Caco-2 (cell line): ENCODE measurements around the gene CCNB1IP1. TPM values are rescaled to one million over a fixed set of nuclear protein-coding genes. Genes with fewer than 3 reads are reported as not detected.
"Not testable (repeated sequence)": the region's sequence is repeated elsewhere in the genome, so short reads cannot be mapped to it uniquely, and the experiment has no call there.

Source experiments
- BruUV-seq: library from RNA; stranded (reverse); fragments of 400-500 nt; replicated peaks from 2 replicates; lab custom pipeline; 2021; lab: Mats Ljungman, UMichigan
- CTCF ChIA-PET: fragments of 300-600 bp; sonication (Branson Sonifier 250); formaldehyde crosslinking; loops from one replicate; lab custom pipeline; 2022; ENCODE audit warnings: antibody characterized with exemption; lab: Charles Lee
- POLR2A ChIA-PET: fragments of 300-600 bp; sonication (Branson Sonifier 250); formaldehyde crosslinking; loops from one replicate; lab custom pipeline; 2022; ENCODE audit warnings: antibody characterized with exemption; lab: Charles Lee
- DNase-seq, 2 experiments: peaks; one replicate each; pipeline versions ENCODE4 v3.0.0 to v3.0.0-alpha.2; 2020 to 2022
- H3K27me3 ChIP-seq: replicated peaks from 2 replicates; pipeline ENCODE4 v1.6.0; 2011; ENCODE audit warnings: low read length; ENCODE audit not compliant: control insufficient read depth, insufficient read depth
- H3K36me3 ChIP-seq: 2 replicates; pipeline ENCODE4 v1.5.1; 2011; ENCODE audit warnings: low read length; ENCODE audit not compliant: control insufficient read depth, insufficient read depth
- H3K4me1 ChIP-seq: fragments of 250-450 bp; sonication (Bioruptor Pico); 2 replicates; pipeline ENCODE4 v1.5.1; 2020; ENCODE audit warnings: mild to moderate bottlenecking
- H3K4me3 ChIP-seq: 2 replicates; pipeline ENCODE4 v1.5.1; 2011; ENCODE audit warnings: low read depth, mild to moderate bottlenecking, control low read depth, low read length
- H3K9me3 ChIP-seq: fragments of 250-450 bp; sonication (Bioruptor Pico); 2 replicates; pipeline ENCODE4 v1.5.1; 2020; ENCODE audit warnings: mild to moderate bottlenecking, moderate library complexity
- H3K27ac Mint-ChIP-seq: one replicate; pipeline ENCODE4 v1.8.0; 2022; ENCODE audit warnings: mixed read lengths; ENCODE audit not compliant: unreplicated experiment
- H3K27me3 Mint-ChIP-seq: one replicate; pipeline ENCODE4 v1.8.0; 2022; ENCODE audit warnings: mixed read lengths; ENCODE audit not compliant: insufficient read depth, unreplicated experiment
- H3K36me3 Mint-ChIP-seq: one replicate; pipeline ENCODE4 v1.8.0; 2022; ENCODE audit warnings: mild to moderate bottlenecking, mixed read lengths; ENCODE audit not compliant: insufficient read depth, unreplicated experiment
- H3K4me1 Mint-ChIP-seq: one replicate; pipeline ENCODE4 v1.8.0; 2022; ENCODE audit warnings: low read depth, mixed read lengths; ENCODE audit not compliant: unreplicated experiment
- H3K4me3 Mint-ChIP-seq: one replicate; pipeline ENCODE4 v1.8.0; 2022; ENCODE audit warnings: mild to moderate bottlenecking, moderate library complexity, mixed read lengths; ENCODE audit not compliant: unreplicated experiment
- H3K9me3 Mint-ChIP-seq: one replicate; pipeline ENCODE4 v1.8.0; 2022; ENCODE audit warnings: mixed read lengths; ENCODE audit not compliant: unreplicated experiment
- intact Hi-C: fragments of 100-400 bp; cut with micrococcal nuclease; formaldehyde crosslinking; loops from one replicate; pipeline ENCODE4 v1.10.0; 2022; ENCODE audit not compliant: unreplicated experiment
- total RNA-seq: library from RNA; stranded (reverse); gene quantifications from 2 replicates; pipeline ENCODE4 v1.2.3, GENCODE V29; 2022
- TF ChIP-seq, protein P1 (sequence below), 2 experiments: fragments of 200-600 bp in 1 of 2; IDR thresholded peaks; 1 replicate in 1 of 2; 2 replicates in 1 of 2; pipeline versions ENCODE4 v1.5.1 to v1.8.0; 2011 to 2022; ENCODE audit warnings: antibody characterized with exemption in 1 of 2, control low read depth in 1 of 2, inconsistent platforms in 1 of 2, low read depth in 1 of 2, low read length in 1 of 2, mild to moderate bottlenecking in 1 of 2, moderate library complexity in 1 of 2; ENCODE audit not compliant: insufficient read depth in 1 of 2, severe bottlenecking in 1 of 2, unreplicated experiment in 1 of 2

Gene CCNB1IP1
- total RNA-seq, 1 experiment from 2014 or later: 111 TPM

GRCh38 chr14:20365928-20366327, 32.8 kb upstream of the CCNB1IP1 start:
- intact Hi-C loops: no loop called here
- H3K36me3 Mint-ChIP-seq: peaks cover 43% of the 10 kb centered on the region
- H3K4me1 ChIP-seq: no peaks in the 10 kb centered on the region
- no peak for DNase-seq
- H3K4me1 Mint-ChIP-seq: no peaks in the 10 kb centered on the region
- no peak overlapping the region for H3K4me3 Mint-ChIP-seq
- H3K9me3 ChIP-seq: no peaks in the 10 kb centered on the region
- POLR2A ChIA-PET: no interaction called here
- no peak overlapping the region for H3K27ac Mint-ChIP-seq
- no peaks in the 10 kb centered on the region for H3K27me3 ChIP-seq
- TF ChIP-seq, protein P1, sequence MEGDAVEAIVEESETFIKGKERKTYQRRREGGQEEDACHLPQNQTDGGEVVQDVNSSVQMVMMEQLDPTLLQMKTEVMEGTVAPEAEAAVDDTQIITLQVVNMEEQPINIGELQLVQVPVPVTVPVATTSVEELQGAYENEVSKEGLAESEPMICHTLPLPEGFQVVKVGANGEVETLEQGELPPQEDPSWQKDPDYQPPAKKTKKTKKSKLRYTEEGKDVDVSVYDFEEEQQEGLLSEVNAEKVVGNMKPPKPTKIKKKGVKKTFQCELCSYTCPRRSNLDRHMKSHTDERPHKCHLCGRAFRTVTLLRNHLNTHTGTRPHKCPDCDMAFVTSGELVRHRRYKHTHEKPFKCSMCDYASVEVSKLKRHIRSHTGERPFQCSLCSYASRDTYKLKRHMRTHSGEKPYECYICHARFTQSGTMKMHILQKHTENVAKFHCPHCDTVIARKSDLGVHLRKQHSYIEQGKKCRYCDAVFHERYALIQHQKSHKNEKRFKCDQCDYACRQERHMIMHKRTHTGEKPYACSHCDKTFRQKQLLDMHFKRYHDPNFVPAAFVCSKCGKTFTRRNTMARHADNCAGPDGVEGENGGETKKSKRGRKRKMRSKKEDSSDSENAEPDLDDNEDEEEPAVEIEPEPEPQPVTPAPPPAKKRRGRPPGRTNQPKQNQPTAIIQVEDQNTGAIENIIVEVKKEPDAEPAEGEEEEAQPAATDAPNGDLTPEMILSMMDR (IDR thresholded peaks at IDR 0.05; ENCODE audit: insufficient read depth in 1 of 2, low read depth in 1 of 2, low read length in 1 of 2, severe bottlenecking in 1 of 2, unreplicated experiment in 1 of 2): no peak
- no peaks in the 10 kb centered on the region for H3K27me3 Mint-ChIP-seq
- BruUV-seq: TSS peak; percentile 37
- no peak overlapping the region for H3K4me3 ChIP-seq
- H3K9me3 Mint-ChIP-seq: no peaks in the 10 kb centered on the region
- CTCF ChIA-PET: no interaction called here
- no peaks in the 10 kb centered on the region for H3K36me3 ChIP-seq

DNA sequence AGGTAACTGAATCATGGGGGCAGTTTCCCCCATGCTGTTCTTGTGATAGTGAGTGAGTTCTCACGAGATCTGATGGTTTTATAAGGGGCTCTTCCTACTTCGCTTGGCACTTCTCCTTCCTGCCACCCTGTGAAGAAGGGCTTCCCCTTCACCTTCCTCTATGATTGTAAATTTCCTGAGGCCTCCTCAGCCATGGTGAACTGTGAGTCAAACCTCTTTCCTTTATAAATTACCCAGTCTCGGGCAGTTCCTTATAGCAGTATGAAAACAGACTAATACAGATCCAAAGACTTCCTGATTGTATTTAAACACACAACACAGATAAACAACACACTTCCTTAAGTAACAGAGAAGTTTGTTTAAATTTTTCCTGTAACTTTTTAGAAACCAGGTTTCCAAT, 25.4 kb upstream of the CCNB1IP1 start:
- H3K27ac Mint-ChIP-seq, CTCF ChIA-PET, H3K4me3 Mint-ChIP-seq, H3K36me3 ChIP-seq, POLR2A ChIA-PET, DNase-seq, H3K9me3 Mint-ChIP-seq, H3K27me3 ChIP-seq, intact Hi-C loops, BruUV-seq, H3K4me1 ChIP-seq, H3K4me3 ChIP-seq, H3K9me3 ChIP-seq, H3K4me1 Mint-ChIP-seq, H3K27me3 Mint-ChIP-seq: not testable (repeated sequence)
- peaks cover 53% of the 10 kb centered on the region for H3K36me3 Mint-ChIP-seq

GRCh38 chr14:20356422-20356821, 23.3 kb upstream of the CCNB1IP1 start:
- no TSS peak for BruUV-seq
- CTCF ChIA-PET: no interaction called here

More at GRCh38 chr14:20356422-20356821, 23.3 kb upstream of the CCNB1IP1 start:
- Mint-ChIP-seq H3K9me3 (no peaks in the 10 kb centered on the region), H3K27me3 (no peaks in the 10 kb centered on the region), H3K27ac (no peak overlapping the region), H3K36me3 (peaks cover 70% of the 10 kb centered on the region), H3K4me3 (no peak overlapping the region), H3K4me1 (no peaks in the 10 kb centered on the region)
- H3K9me3 ChIP-seq: no peaks in the 10 kb centered on the region
- H3K4me1 ChIP-seq: no peaks in the 10 kb centered on the region
- intact Hi-C loops: no loop called here
- POLR2A ChIA-PET: no interaction called here
- H3K4me3 ChIP-seq: no peak overlapping the region
- no peak for DNase-seq
- TF ChIP-seq, protein P1 (IDR thresholded peaks at IDR 0.05; ENCODE audit: insufficient read depth in 1 of 2, low read depth in 1 of 2, low read length in 1 of 2, severe bottlenecking in 1 of 2, unreplicated experiment in 1 of 2): no peak
- no peaks in the 10 kb centered on the region for H3K27me3 ChIP-seq
- H3K36me3 ChIP-seq: peaks cover 2% of the 10 kb centered on the region; the same call in 1 of the 2 replicates
